Measurements from ENCODE around the gene ZDHHC24.

Gene ZDHHC24

DNA sequence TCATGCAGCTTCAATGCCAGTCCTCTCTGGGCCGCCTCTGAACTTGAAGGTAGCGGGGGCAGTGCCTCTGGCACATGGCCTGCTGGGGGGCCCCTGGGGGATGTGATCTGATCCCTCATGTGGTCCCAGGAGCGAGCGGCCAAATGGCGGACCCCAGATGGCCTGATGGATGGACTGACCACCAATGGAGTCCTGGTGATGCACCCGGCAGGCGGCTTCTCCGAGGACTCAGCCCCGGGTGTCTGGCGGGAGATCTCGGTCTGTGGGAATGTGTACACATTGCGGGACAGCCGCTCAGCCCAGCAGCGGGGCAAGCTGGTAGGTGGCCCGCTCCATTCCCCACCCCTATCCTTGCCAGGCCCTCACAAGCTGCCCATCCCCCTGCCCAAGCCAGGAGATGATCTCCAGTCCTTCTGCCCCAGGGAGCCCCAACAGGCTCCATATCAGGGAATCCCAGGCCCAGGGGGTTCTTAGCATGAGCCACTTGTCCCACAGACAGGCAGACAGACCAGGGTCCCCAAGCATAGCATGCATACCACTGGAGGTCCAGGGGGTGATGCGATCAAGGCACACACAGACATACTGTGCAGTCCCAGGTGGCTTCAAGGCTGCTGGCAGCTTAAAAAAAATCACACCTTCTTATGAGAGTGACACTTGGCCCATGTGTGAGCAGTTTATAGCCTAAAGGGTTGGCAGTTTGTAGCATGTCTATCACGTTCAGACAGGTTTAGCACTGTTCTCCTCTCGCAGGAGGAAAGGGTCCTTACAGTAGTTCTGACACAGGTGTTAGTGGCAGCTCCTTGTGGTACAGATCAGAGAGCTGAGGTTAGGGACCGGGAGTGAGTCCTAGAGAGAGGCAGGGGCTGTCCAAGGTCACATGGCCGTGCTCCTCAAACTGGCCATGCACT, 72.0 kb downstream of the ZDHHC24 start:
- DNase-seq (ENCODE audit: low read depth): no peak
- TF ChIP-seq, protein P1, sequence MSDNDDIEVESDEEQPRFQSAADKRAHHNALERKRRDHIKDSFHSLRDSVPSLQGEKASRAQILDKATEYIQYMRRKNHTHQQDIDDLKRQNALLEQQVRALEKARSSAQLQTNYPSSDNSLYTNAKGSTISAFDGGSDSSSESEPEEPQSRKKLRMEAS (IDR thresholded peaks at IDR 0.05; ENCODE audit: low read depth, low read length): no peak
- TF ChIP-seq, protein P2, sequence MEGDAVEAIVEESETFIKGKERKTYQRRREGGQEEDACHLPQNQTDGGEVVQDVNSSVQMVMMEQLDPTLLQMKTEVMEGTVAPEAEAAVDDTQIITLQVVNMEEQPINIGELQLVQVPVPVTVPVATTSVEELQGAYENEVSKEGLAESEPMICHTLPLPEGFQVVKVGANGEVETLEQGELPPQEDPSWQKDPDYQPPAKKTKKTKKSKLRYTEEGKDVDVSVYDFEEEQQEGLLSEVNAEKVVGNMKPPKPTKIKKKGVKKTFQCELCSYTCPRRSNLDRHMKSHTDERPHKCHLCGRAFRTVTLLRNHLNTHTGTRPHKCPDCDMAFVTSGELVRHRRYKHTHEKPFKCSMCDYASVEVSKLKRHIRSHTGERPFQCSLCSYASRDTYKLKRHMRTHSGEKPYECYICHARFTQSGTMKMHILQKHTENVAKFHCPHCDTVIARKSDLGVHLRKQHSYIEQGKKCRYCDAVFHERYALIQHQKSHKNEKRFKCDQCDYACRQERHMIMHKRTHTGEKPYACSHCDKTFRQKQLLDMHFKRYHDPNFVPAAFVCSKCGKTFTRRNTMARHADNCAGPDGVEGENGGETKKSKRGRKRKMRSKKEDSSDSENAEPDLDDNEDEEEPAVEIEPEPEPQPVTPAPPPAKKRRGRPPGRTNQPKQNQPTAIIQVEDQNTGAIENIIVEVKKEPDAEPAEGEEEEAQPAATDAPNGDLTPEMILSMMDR (IDR thresholded peaks at IDR 0.05; ENCODE audit: low read depth, low read length): no peak
- no peak for TF ChIP-seq MYC (IDR thresholded peaks at IDR 0.05; ENCODE audit: low read depth, low read length)
- no peak for TF ChIP-seq POLR2A (IDR thresholded peaks at IDR 0.05; ENCODE audit: extremely low read depth, insufficient read length)
- no peak overlapping the region for H3K4me3 ChIP-seq (ENCODE audit: low read depth, low read length)

DNA sequence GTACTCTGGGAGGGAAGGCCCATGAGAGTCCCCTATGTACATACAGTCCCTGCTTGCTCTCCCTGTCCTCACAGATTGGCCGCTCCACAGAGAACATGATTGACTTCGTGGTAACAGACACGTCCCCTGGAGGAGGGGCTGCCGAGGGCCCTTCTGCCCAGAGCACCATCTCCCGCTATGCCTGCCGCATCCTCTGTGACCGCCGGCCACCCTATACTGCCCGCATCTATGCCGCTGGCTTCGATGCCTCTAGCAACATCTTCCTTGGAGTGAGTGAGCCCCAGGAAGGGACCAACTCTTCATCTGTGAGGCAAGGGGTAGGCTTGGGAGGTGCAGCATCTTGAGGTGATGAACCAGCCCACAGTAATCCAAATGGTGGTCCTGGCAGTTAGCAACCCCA, 72.7 kb downstream of the ZDHHC24 start:
- DNase-seq (ENCODE audit: low read depth): no peak
- no peak for TF ChIP-seq POLR2A (IDR thresholded peaks at IDR 0.05; ENCODE audit: extremely low read depth, insufficient read length)
- TF ChIP-seq, protein P2 (IDR thresholded peaks at IDR 0.05; ENCODE audit: low read depth, low read length): no peak
- TF ChIP-seq, protein P1 (IDR thresholded peaks at IDR 0.05; ENCODE audit: low read depth, low read length): no peak
- TF ChIP-seq MYC (IDR thresholded peaks at IDR 0.05; ENCODE audit: low read depth, low read length): no peak
- H3K4me3 ChIP-seq (ENCODE audit: low read depth, low read length): no peak overlapping the region

DNA sequence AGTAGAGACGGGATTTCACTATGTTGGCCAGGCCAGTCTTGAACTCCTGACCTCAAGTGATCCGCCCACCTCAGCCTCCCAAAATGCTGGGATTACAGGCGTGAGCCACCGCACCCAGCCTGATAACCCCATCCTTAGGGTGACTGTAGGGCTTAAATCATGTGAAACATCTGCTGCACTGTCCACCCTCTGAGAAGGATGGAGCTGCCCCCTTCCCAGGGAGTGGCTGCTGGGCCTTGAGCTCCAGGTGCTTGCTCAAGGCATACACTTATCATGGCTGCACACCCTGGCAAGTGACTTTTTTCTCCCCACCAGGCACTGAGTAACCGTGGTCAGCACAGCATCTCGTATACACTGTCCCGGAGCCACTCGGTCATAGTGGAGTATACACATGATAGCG, 73.8 kb downstream of the ZDHHC24 start:
- no peak overlapping the region for H3K4me3 ChIP-seq (ENCODE audit: low read depth, low read length)
- TF ChIP-seq MYC (IDR thresholded peaks at IDR 0.05; ENCODE audit: low read depth, low read length) (no peak), POLR2A (IDR thresholded peaks at IDR 0.05; ENCODE audit: extremely low read depth, insufficient read length) (no peak)
- TF ChIP-seq, protein P2 (IDR thresholded peaks at IDR 0.05; ENCODE audit: low read depth, low read length): no peak
- TF ChIP-seq, protein P1 (IDR thresholded peaks at IDR 0.05; ENCODE audit: low read depth, low read length): no peak
- DNase-seq (ENCODE audit: low read depth): no peak

DNA sequence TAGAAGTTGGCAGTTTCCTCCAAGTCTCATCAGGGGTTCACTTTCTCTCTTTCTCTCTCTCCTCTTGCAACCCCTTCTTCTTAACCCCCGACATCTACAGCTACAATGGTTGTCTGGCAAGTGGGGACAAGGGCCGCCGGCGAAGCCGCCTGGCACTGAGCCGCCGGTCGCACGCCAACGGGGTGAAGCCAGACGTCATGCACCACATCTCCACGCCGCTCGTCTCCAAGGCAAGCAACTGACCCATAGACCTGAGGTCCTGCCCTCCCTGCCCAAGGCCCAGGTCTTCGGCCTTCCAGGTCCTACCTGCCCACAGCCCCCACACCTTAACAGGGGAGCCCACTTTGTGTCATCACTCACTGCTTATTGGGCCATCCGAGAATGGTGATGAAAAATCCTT, 74.7 kb downstream of the ZDHHC24 start:
- TF ChIP-seq POLR2A (IDR thresholded peaks at IDR 0.05; ENCODE audit: extremely low read depth, insufficient read length) (no peak), MYC (IDR thresholded peaks at IDR 0.05; ENCODE audit: low read depth, low read length) (no peak)
- TF ChIP-seq, protein P2 (IDR thresholded peaks at IDR 0.05; ENCODE audit: low read depth, low read length): no peak
- TF ChIP-seq, protein P1 (IDR thresholded peaks at IDR 0.05; ENCODE audit: low read depth, low read length): no peak
- no peak overlapping the region for H3K4me3 ChIP-seq (ENCODE audit: low read depth, low read length)

More for the DNA sequence above, 74.7 kb downstream of the ZDHHC24 start:
- DNase-seq (ENCODE audit: low read depth): no peak

All from NB4 (cell line).